KBM-7 (cell line): Measurements from ENCODE around the gene IFI27L1.

Experiments
- DNase-seq: peaks from one replicate; pipeline ENCODE4 v3.0.0-alpha.2; 2015
- in situ Hi-C: fragments of 300-500 bp; cut with MboI; formaldehyde crosslinking; loops from 2 replicates; pipeline ENCODE4 v1.14.3; 2020; ENCODE audit warnings: low sequenced_read_pairs, low pct_unique_long_range_greater_than_20kb, mixed read lengths

The IFI27L1 gene

GRCh38 chr14:94080621-94081385, at the start of gene IFI27L1, which contains the start of gene DDX24:
TSS of gene IFI27L1 (plus strand) at chr14:94081310. CDS start at chr14:94096938, 15,628 bp downstream.
TSS of gene DDX24 (minus strand) at chr14:94081202. CDS start at chr14:94079742, 1,460 bp downstream.
- peak; percentile 93 for DNase-seq
- in situ Hi-C loops = no loop called here

GRCh38 chr14:94031883-94032279, 49.2 kb upstream of the IFI27L1 start:
- in situ Hi-C loops = no loop called here

GRCh38 chr14:94034886-94035285, 46.2 kb upstream of the IFI27L1 start:
- no peak for DNase-seq
- in situ Hi-C loops = no loop called here

More at GRCh38 chr14:94031883-94032279, 49.2 kb upstream of the IFI27L1 start:
- DNase-seq = no peak

GRCh38 chr14:94036313-94037167, 44.6 kb upstream of the IFI27L1 start:
- peak; percentile 90 for DNase-seq
- in situ Hi-C loops = no loop called here

GRCh38 chr14:94037954-94038353, 43.2 kb upstream of the IFI27L1 start:
- no peak for DNase-seq
- in situ Hi-C loops = no loop called here

- in situ Hi-C loops = no loop called here
- no peak for DNase-seq
Observed at GRCh38 chr14:94038510-94038909, 42.6 kb upstream of the IFI27L1 start.

- in situ Hi-C loops = no loop called here
- no peak for DNase-seq
Observed at GRCh38 chr14:94038921-94039629, 42.0 kb upstream of the IFI27L1 start.

GRCh38 chr14:94040247-94040646, 40.9 kb upstream of the IFI27L1 start:
- DNase-seq = no peak
- in situ Hi-C loops = no loop called here

- in situ Hi-C loops = no loop called here
- DNase-seq = no peak
Observed at GRCh38 chr14:94040796-94041195, 40.3 kb upstream of the IFI27L1 start.

GRCh38 chr14:94041551-94042346, 39.4 kb upstream of the IFI27L1 start:
- in situ Hi-C loops = no loop called here
- no peak for DNase-seq

- in situ Hi-C loops = no loop called here
Observed at GRCh38 chr14:94042433-94043091, 38.5 kb upstream of the IFI27L1 start.

GRCh38 chr14:94043111-94043755, 37.9 kb upstream of the IFI27L1 start:
- DNase-seq = no peak
- in situ Hi-C loops = no loop called here

More at GRCh38 chr14:94042433-94043091, 38.5 kb upstream of the IFI27L1 start:
- no peak for DNase-seq

- DNase-seq = no peak
- in situ Hi-C loops = no loop called here
Observed at GRCh38 chr14:94043756-94044475, 37.2 kb upstream of the IFI27L1 start.

GRCh38 chr14:94044476-94045091, 36.5 kb upstream of the IFI27L1 start:
- no peak for DNase-seq
- in situ Hi-C loops = no loop called here

- in situ Hi-C loops = no loop called here
Observed at GRCh38 chr14:94045101-94045500, 36.0 kb upstream of the IFI27L1 start.

GRCh38 chr14:94045563-94046345, 35.4 kb upstream of the IFI27L1 start:
- in situ Hi-C loops = no loop called here
- no peak for DNase-seq

More at GRCh38 chr14:94045101-94045500, 36.0 kb upstream of the IFI27L1 start:
- no peak for DNase-seq
